Activated T-cell treated with anti-CD3 and anti-CD28 coated beads for 4 hours (primary cell): ENCODE results near the gene GNAL.

Experiments
- DNase-seq: peaks from one replicate; pipeline ENCODE4 v3.0.0-alpha.2; 2020

Gene GNAL

DNA sequence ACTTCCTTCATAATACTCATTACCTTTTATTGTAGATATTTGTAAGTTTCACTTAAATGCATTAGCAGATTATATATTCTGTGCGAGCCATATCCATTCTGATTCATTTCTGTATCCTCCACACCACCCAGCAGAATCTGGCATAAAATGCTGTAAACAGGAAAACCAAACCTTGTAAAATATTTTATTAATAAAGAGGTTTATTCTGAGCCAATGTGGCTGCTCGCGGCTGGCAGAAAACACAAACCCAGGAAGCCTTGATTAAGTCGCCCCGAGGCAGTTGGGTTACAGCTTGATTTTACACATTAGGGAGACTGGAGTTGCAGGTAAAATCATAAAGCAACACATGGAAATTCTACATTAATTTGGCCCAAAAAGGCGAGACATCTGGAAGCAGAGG, 40.5 kb downstream of the GNAL start:
- DNase-seq: no peak

DNA sequence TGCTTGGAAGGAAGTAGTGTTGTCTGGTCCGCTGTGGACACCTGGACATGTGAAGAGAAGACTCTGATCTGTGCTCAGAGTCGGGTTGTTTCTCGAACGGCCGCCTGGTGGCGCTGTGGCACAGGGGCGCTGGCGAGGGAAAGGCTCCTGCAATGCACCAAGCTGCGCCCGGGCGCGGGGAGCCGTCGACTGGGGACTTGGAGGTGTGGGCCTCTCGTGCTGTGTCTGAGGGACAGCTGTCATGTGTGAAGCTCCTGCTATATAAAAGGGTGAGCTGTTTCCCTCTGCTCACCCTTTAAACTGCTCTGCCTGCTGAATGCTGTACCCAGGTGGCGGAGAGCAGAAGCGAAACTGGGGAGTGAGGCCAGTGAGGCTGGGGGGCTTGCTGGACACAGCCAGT, 44.0 kb downstream of the GNAL start:
- DNase-seq: peak; percentile 41

- no peak for DNase-seq
Observed at GRCh38 chr18:11736656-11737055, 47.6 kb downstream of the GNAL start.

DNA sequence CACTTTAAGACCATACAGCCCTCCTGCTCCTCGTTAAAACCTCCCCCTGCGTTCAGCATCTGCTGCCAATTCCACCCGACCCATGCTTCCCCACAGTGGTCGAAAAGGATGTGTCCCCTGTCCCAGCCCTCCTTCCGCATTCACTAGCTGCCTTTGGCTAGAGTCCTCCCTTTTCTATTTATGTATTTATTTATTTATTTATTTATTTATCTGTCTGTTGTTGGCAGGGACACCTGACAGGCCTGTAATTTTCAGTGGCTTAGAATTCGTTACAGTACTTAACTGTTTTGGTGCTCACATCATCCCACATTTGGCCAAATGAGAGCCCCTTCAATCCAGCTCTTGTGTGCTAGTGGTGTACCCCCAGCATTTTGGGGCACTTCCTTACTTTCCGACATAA, 50.8 kb downstream of the GNAL start:
- DNase-seq: no peak

GRCh38 chr18:11740461-11740860, 51.4 kb downstream of the GNAL start:
- no peak for DNase-seq

DNA sequence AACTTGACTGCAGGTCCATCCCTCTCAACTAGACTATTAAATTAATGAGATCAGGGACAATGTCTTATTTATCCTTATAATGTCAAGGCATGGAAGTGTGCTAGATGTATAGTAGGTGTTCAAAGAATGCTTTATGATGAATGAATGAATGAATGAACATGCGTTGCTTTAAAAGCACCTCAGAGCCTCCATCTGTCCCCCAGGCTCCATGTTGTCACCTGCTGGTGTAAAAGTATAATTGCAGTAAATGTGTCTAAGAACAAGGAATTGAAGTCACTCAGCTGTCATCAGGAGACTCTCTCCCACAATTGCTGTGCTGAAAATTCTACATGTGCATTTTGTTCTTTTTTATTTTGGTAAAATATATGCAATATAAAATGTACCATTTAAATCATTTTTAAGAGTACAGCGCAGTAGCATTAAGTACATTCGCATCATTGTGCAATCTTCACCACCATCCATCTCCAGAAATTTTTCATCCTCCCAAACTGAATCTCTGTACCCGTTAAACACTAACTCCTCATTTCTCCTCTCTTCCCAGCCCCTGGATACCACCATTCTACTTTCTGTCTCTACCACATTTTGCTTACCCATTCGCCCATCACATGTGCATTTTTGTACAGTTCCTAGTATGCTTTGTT, 52.6 kb downstream of the GNAL start:
- DNase-seq: no peak

GRCh38 chr18:11745521-11745920, 56.5 kb downstream of the GNAL start:
- DNase-seq: no peak

DNA sequence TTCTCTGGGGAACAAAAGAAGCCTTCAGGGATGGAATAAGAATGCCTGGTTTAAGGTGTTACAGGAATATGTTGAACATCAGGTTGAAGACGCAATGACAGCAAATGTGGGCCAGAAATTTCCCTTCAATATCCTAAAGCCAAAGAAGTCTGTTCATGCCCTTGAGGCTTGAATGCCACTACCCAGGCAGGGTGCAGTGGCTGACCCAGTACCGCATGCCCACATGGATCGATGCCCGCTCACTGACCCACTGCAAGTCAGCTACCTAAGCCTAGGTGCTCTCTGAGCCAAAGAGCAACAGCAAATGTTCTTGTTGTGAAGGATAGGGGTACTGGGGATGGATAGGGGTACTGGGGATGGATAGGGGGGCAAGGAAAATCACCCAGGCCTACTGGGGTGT, 58.2 kb downstream of the GNAL start:
- DNase-seq: no peak

DNA sequence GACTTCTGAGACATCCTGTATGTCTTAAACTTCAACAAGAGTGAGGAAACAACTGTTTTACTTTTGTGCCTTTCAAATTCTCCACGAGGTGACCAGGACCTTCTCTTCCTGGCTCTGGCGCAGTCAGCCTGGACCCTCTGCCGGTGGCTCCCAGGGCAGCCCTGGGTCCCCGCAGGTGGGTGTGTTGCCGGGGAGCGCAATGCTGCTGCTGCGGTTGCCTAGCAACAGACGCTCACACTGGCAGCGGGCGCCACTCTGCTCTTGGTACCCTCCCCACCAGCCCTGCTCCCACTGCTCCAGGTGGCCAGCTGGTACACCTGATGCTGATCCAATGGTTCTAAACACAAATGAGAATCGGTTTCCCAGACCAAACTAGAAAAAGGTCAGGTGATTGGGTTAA, 58.7 kb downstream of the GNAL start:
- DNase-seq: no peak

DNA sequence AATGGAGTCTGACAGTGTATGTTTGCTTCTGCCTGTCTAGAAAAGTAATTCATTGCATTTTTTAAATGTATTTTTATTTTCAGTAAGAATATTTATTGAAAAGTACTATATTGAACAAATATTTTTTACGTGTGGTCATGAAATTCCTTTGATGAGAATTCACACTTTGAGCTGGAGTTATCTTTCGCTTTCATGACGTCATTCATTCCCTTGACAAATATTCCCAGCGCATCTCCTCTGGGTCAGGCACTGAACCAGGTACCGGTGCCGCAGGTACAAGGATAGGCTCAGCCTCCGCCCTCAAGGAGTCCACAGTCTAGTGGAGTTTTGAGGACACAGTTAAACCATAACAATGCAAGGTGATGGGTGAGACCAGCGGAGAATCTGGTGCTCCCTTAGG, 60.2 kb downstream of the GNAL start:
- DNase-seq: no peak

DNA sequence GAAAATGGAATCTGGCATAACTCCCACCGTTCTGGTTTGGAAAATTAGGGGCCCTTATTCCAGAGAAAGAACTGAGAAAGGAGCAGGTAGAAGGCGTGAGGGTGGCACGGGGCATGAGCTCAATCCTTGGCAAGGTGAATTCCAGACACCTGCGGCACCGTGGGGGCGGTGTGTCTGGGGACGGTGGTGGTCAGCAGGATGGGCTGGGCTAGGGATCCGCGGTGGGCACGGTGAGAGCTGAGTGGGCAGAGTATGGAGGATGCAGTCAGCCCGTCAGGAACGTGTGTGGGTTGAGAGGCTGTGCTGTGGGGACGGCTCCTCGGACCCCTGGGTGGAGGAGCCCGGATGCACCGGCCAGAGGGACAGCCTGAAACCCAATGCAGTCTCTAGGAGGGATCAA, 61.1 kb downstream of the GNAL start:
- no peak for DNase-seq

GRCh38 chr18:11750581-11751310, 61.7 kb downstream of the GNAL start:
- no peak for DNase-seq

- no peak for DNase-seq
Observed at GRCh38 chr18:11751341-11752115, 62.5 kb downstream of the GNAL start.

- DNase-seq: no peak
Observed at GRCh38 chr18:11752116-11752911, 63.2 kb downstream of the GNAL start.

- no peak for DNase-seq
Observed at GRCh38 chr18:11754979-11755378, 65.9 kb downstream of the GNAL start.

GRCh38 chr18:11757084-11757590, 68.1 kb downstream of the GNAL start:
- no peak for DNase-seq

DNA sequence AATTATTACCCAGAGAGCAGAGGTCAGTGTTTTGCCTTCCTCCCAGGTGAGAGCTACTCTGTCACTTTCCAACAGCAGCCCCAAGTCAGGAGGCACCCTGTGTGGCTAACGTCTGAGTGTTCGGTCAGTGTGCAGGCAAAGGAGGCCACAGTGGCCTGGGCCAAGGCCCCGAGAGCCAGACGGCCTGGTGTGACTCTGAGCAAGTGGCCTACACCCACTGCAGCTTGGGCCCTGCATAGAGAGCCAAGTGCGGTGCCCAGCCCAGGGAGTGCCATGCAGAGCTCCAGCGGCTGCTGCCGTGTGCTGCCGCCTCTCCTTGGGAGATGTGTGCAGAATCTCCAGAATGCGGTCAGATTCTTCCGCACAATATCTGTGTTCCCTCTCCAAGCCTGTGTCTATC, 70.4 kb downstream of the GNAL start:
- DNase-seq: no peak

DNA sequence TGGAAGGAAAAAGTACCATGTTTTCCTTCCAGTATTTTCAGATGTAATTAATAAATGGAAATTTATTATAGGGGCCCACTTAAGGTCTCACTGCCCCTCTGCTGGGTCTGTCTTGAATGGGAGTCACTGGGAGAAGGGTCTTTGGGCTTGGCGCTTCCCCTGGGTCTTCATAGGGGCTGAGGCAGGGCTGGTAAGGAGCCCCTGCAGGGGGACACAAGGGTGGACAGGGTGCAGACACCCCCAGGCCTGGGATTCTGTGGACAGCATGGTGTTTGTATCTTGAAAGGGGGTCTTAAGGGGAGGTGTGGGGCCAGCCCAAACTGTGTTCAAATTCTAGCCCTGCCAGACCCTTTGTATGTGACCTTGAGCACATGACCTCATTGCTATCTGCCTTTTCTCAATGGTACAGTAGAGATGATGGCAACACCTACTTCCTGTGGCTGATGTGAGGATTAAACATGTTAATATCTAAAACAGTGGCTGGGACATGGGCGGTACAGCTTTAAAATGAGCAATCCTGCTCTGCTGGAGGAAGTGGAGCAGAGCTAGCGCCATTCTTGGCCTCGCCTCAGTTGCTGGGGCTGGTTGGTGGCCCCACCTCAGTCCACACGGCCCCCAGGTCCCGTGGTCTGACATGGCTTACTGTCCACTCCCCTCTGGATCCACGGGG, 71.6 kb downstream of the GNAL start:
- DNase-seq: no peak

- DNase-seq: no peak
Observed at GRCh38 chr18:11761553-11761952, 72.5 kb downstream of the GNAL start.

GRCh38 chr18:11762429-11762828, 73.4 kb downstream of the GNAL start:
- no peak for DNase-seq

- DNase-seq: no peak
Observed at GRCh38 chr18:11767329-11767728, 78.3 kb downstream of the GNAL start.

- no peak for DNase-seq
Observed at GRCh38 chr18:11767935-11768334, 78.9 kb downstream of the GNAL start.
